Stimulated activated effector memory CD8-positive, alpha-beta T cell treated with anti-CD3 and anti-CD28 coated beads, Interleukin-12 subunit alpha, Interleukin-12 subunit beta, amount 100 ng/mL, for 72 hours (primary cell): ENCODE results near the gene SUMO4.
A peak's percentile ranks its signal among the peaks of the same experiment; 100 is the strongest.

ENCODE experiments used
- ATAC-seq: fragments of 150-1000 bp; cut with Tn5 transposase; 2 replicates; pipeline ENCODE4 v1.10.0; 2021
- DNase-seq, 2 donors: peaks; one replicate each; pipeline ENCODE4 v3.0.0; 2021 to 2022; ENCODE audit warnings: low spot score in 2 of 2
- H3K27ac Mint-ChIP-seq: one replicate; pipeline ENCODE4 v1.8.0; 2022; ENCODE audit warnings: mild to moderate bottlenecking, mixed read lengths
- H3K36me3 Mint-ChIP-seq: one replicate; pipeline ENCODE4 v1.8.0; 2022; ENCODE audit warnings: mild to moderate bottlenecking, mixed read lengths
- H3K4me1 Mint-ChIP-seq: one replicate; pipeline ENCODE4 v1.8.0; 2022; ENCODE audit warnings: mixed read lengths
- H3K4me3 Mint-ChIP-seq: one replicate; pipeline ENCODE4 v1.8.0; 2022; ENCODE audit warnings: mild to moderate bottlenecking, mixed read lengths
- H3K9me3 Mint-ChIP-seq: one replicate; pipeline ENCODE4 v1.8.0; 2022; ENCODE audit warnings: mixed read lengths

The SUMO4 gene

GRCh38 chr6:149380523-149380922 is 19.5 kb upstream of the SUMO4 start:
- peak; percentile 100 for ATAC-seq
- Mint-ChIP-seq H3K4me3 (no peak overlapping the region), H3K4me1 (peaks cover 57% of the 10 kb centered on the region), H3K9me3 (no peaks in the 10 kb centered on the region), H3K27ac (no peak overlapping the region), H3K36me3 (peaks cover 100% of the 10 kb centered on the region)
- no peak for DNase-seq

GRCh38 chr6:149383371-149383770 is 16.7 kb upstream of the SUMO4 start:
- no peak overlapping the region for H3K4me3 Mint-ChIP-seq
- ATAC-seq = no peak
- DNase-seq = no peak
- H3K36me3 Mint-ChIP-seq = peaks cover 100% of the 10 kb centered on the region
- H3K9me3 Mint-ChIP-seq = peaks cover 7% of the 10 kb centered on the region
- H3K4me1 Mint-ChIP-seq = peaks cover 64% of the 10 kb centered on the region
- H3K27ac Mint-ChIP-seq = peak overlapping the region; percentile 41

GRCh38 chr6:149384464-149384863 is 15.6 kb upstream of the SUMO4 start:
- no peak for DNase-seq
- Mint-ChIP-seq H3K4me3 (no peak overlapping the region), H3K4me1 (peaks cover 57% of the 10 kb centered on the region), H3K27ac (peak overlapping the region; percentile 41), H3K36me3 (peaks cover 100% of the 10 kb centered on the region), H3K9me3 (peaks cover 7% of the 10 kb centered on the region)
- no peak for ATAC-seq

DNA sequence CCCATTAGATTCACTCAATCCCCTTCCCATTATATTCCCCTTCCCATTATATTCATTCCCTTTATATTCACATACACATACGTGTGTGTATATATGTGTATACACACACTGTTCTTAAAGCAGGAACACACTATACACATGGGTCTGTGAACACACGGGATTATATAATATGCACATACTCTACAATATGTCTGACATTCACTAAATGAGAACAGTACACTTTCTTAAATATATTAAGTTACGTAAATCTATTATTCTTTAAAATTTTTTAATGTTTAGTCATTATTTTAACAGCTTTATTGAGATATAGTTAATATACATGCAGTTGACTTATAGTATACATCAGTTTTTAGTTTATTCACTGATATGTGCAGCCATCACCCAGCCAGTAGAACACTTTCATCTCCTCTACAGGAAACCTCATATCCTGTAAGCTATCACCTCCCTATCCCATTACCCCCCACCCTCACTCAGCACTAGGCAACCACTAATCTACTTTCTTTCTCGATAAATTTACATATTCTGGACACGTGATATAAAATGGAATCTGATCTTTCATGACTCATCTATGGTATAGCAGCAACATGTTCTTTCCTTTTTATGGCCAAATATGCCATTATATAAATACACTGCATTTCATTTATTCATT is 13.9 kb upstream of the SUMO4 start:
- Mint-ChIP-seq H3K9me3 (peaks cover 7% of the 10 kb centered on the region), H3K4me1 (peaks cover 62% of the 10 kb centered on the region), H3K36me3 (peaks cover 100% of the 10 kb centered on the region), H3K27ac (peak overlapping the region; percentile 32), H3K4me3 (no peak overlapping the region)
- DNase-seq = no peak
- ATAC-seq = peak; percentile 48

DNA sequence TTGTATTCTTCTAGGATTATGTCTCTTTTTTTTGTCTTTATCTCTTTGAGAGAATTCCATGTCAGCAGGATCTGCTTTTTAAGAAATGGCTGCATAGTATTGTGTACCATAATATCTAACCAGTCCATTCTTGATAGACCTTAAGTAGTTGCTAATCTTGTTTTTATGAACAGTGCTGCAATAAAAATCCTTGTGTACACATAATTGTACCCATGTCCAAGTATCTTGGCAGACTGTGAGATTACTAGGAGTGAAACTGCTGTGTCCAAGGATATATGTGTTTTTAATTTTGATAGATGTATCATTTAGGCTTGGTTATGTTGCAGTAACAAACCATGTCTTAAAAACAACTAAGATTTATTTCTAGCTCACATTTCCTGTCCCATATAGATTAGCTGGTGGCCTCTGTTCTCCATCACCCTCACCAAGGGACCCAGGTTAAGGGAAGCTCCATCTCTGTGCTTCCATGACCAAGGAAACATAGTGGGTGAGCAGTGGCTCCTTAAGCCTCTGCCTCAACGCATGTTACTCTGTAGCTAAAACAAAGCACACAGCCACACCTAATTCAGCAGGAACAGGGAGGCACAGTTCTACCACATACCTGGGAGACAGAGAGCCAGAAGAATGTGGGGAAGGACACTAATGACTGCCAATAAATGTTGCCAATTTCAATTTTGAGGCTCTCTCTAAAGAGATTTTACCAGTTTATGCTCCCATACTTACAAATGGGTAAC is 12.1 kb upstream of the SUMO4 start:
- H3K4me1 Mint-ChIP-seq = peaks cover 68% of the 10 kb centered on the region
- no peak for DNase-seq
- H3K9me3 Mint-ChIP-seq = peaks cover 7% of the 10 kb centered on the region
- no peak overlapping the region for H3K27ac Mint-ChIP-seq
- H3K4me3 Mint-ChIP-seq = no peak overlapping the region
- no peak for ATAC-seq
- peaks cover 100% of the 10 kb centered on the region for H3K36me3 Mint-ChIP-seq

DNA sequence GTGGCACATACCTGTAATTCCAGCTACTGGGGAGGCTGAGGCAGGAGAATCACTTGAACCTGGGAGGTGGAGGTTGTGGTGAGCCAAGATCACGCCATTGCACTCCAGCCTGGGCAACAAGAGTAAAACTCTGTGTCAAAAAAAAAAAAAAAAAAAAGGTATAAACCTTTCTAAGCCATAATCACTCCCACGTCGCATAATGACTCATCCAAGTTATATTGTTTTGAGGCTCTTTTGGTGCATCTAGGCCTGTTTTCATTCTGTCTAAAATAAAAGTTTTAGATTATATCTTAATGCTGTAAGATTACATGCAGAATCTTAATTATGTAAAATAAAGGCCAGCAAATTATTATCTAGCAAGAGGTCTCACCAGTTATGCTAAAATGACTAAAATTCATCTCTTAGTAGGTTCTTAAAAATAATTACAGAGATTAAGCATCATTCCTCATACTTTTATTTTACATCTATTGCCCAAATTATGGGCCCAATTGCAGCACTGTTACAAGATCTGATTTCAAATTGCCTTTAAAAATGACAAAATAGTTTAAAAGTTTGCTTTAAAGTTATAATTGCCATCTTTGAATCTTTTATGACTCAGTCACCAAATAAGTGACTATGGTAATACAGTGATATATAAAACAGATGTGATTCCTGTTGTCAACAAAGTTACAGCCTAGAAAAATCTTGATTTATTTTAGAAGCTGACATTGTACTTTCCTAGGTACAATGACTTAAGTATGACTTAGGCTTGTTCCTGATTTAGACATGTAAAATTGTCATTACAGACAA is 10.4 kb upstream of the SUMO4 start:
- Mint-ChIP-seq H3K4me3 (no peak overlapping the region), H3K27ac (peak overlapping the region; percentile 32), H3K4me1 (peaks cover 68% of the 10 kb centered on the region), H3K9me3 (peaks cover 7% of the 10 kb centered on the region), H3K36me3 (peaks cover 100% of the 10 kb centered on the region)
- DNase-seq (no peak), ATAC-seq (peak; percentile 54)

GRCh38 chr6:149392093-149392492 is 8.0 kb upstream of the SUMO4 start:
- peaks cover 100% of the 10 kb centered on the region for H3K36me3 Mint-ChIP-seq

DNA sequence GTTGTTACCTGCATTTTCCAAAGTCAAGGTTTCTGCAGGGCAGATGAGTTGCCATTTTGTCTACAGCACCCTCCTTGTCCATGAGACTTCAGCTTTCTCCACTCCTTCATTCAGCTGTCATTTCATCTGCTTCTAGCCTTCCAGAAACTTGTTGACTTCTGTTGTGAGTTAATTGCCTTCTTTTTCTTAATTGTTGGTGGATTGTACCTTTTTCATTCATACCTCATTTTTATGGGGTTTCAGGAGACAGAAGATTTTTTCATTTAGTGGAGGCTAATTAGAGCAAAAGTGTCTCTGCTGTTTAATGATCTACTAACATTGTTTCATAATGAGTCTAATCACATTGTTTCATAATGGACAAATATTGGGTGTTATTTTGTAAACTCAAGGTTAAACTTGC is 7.5 kb upstream of the SUMO4 start:
- Mint-ChIP-seq H3K27ac (peak overlapping the region; percentile 55), H3K4me1 (peaks cover 65% of the 10 kb centered on the region), H3K4me3 (no peak overlapping the region), H3K9me3 (no peaks in the 10 kb centered on the region), H3K36me3 (peaks cover 100% of the 10 kb centered on the region)
- no peak for ATAC-seq
- DNase-seq = no peak

More at GRCh38 chr6:149392093-149392492, 8.0 kb upstream of the SUMO4 start:
- no peak for ATAC-seq
- H3K4me1 Mint-ChIP-seq = peaks cover 66% of the 10 kb centered on the region
- DNase-seq = no peak
- peak overlapping the region; percentile 55 for H3K27ac Mint-ChIP-seq
- no peaks in the 10 kb centered on the region for H3K9me3 Mint-ChIP-seq
- no peak overlapping the region for H3K4me3 Mint-ChIP-seq

- ATAC-seq (peak; percentile 71), DNase-seq (no peak)
- H3K36me3 Mint-ChIP-seq = peaks cover 100% of the 10 kb centered on the region
- no peaks in the 10 kb centered on the region for H3K9me3 Mint-ChIP-seq
- peaks cover 65% of the 10 kb centered on the region for H3K4me1 Mint-ChIP-seq
- peak overlapping the region; percentile 55 for H3K27ac Mint-ChIP-seq
- no peak overlapping the region for H3K4me3 Mint-ChIP-seq
Observed at GRCh38 chr6:149393002-149393679, 6.9 kb upstream of the SUMO4 start.

GRCh38 chr6:149395185-149395584 is 4.9 kb upstream of the SUMO4 start:
- no peaks in the 10 kb centered on the region for H3K9me3 Mint-ChIP-seq
- H3K36me3 Mint-ChIP-seq = peaks cover 100% of the 10 kb centered on the region
- peaks cover 57% of the 10 kb centered on the region for H3K4me1 Mint-ChIP-seq
- H3K27ac Mint-ChIP-seq = peak overlapping the region; percentile 60
- no peak for DNase-seq
- ATAC-seq = no peak
- H3K4me3 Mint-ChIP-seq = no peak overlapping the region

- H3K4me1 Mint-ChIP-seq = peaks cover 47% of the 10 kb centered on the region
- H3K9me3 Mint-ChIP-seq = no peaks in the 10 kb centered on the region
- DNase-seq (no peak), ATAC-seq (no peak)
- no peak overlapping the region for H3K27ac Mint-ChIP-seq
- peaks cover 100% of the 10 kb centered on the region for H3K36me3 Mint-ChIP-seq
- H3K4me3 Mint-ChIP-seq = no peak overlapping the region
Observed at GRCh38 chr6:149397384-149397783, 2.7 kb upstream of the SUMO4 start.

- Mint-ChIP-seq H3K4me1 (peaks cover 38% of the 10 kb centered on the region), H3K36me3 (peaks cover 100% of the 10 kb centered on the region), H3K9me3 (no peaks in the 10 kb centered on the region), H3K27ac (peak overlapping the region; percentile 89), H3K4me3 (no peak overlapping the region)
- no peak for ATAC-seq
- DNase-seq = peak in 1 of 2 donors; percentile 44
Observed at GRCh38 chr6:149403534-149403933, 3.5 kb downstream of the SUMO4 start.

DNA sequence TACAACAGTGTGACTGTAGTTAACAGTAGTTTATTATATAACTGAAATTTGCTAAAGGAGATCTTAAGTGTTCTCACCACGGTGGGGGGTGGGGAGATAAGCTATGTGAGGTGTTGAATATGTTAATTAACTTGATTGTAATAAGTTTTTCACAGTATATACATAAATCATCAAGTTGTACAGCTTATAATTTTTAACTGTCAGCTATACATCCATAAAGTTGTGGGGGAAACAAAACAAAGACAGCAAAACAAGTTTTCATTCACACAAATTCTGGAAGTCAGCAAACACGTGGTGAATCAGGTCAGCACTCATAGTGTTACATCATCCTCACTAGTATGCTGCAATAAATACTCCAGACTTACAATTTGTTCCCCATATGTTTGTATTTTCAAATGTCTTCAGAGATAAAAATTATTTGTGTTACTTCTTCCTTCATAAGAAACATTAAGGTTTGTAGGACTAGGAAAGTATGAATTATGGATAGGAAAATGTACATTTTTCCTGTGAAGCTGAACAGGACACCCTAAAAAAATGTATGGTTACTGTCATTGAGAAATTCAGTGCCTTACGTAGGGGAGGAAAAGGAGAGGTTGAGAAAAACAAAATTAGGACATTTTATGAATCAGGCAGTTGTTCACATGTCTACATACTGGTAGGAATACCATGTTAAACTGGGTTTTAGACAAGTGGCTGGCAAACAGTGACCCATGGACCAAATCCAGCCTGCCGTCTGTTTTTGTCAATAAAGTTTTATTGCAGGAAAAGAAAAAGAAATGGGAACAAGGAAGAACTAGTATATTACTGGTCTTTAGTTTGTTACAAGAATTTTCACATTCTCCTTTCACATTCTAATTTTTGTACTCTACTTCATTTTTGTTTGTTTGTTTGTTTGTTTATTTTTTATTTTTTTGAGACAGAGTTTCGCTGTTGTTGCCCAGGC is 6.0 kb downstream of the SUMO4 start:
- H3K36me3 Mint-ChIP-seq = peaks cover 100% of the 10 kb centered on the region
- H3K4me3 Mint-ChIP-seq = no peak overlapping the region
- peak overlapping the region; percentile 89 for H3K27ac Mint-ChIP-seq
- DNase-seq = peak in 1 of 2 donors; percentile 41
- ATAC-seq = peak; percentile 45
- no peaks in the 10 kb centered on the region for H3K9me3 Mint-ChIP-seq
- peaks cover 38% of the 10 kb centered on the region for H3K4me1 Mint-ChIP-seq

DNA sequence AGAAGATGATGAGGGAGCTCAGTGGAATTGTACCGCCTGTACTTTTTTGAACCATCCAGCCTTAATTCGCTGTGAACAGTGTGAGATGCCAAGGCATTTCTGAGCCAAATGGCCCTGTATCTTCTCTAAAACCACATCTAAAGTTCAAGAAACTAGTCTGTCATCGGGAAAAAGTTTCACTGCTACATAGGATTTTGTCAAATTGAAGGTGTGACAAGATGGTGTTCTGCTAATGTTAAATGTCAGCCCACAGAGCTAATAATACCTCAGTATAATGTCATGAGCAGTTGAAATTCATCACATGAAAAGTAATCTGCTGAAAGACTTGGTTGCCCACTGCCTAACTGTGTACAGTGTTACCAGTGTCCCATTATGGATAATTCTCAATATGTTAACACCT is 9.6 kb downstream of the SUMO4 start:
- Mint-ChIP-seq H3K27ac (peak overlapping the region; percentile 60), H3K9me3 (no peaks in the 10 kb centered on the region), H3K36me3 (peaks cover 100% of the 10 kb centered on the region), H3K4me1 (peaks cover 13% of the 10 kb centered on the region), H3K4me3 (no peak overlapping the region)
- DNase-seq = peak in 1 of 2 donors; percentile 26
- no peak for ATAC-seq
